Breast epithelium (tissue), 3 donors: Measurements from ENCODE around the gene EML5.

Experiments used
- POLR2AphosphoS5 ChIP-seq, 3 donors: sonication (generic); formaldehyde crosslinking; IDR thresholded peaks; one replicate each; pipeline ENCODE4 v1.6.1; 2017; ENCODE audit warnings: antibody characterized with exemption in 3 of 3
- TF ChIP-seq, protein P1 (sequence below), 3 donors: fragments of 450-650 bp; IDR thresholded peaks; one replicate each; pipeline ENCODE4 v1.5.1; 2016 to 2017; ENCODE audit warnings: antibody characterized with exemption in 3 of 3, mild to moderate bottlenecking in 3 of 3, moderate library complexity in 3 of 3

- TF ChIP-seq, protein P1, sequence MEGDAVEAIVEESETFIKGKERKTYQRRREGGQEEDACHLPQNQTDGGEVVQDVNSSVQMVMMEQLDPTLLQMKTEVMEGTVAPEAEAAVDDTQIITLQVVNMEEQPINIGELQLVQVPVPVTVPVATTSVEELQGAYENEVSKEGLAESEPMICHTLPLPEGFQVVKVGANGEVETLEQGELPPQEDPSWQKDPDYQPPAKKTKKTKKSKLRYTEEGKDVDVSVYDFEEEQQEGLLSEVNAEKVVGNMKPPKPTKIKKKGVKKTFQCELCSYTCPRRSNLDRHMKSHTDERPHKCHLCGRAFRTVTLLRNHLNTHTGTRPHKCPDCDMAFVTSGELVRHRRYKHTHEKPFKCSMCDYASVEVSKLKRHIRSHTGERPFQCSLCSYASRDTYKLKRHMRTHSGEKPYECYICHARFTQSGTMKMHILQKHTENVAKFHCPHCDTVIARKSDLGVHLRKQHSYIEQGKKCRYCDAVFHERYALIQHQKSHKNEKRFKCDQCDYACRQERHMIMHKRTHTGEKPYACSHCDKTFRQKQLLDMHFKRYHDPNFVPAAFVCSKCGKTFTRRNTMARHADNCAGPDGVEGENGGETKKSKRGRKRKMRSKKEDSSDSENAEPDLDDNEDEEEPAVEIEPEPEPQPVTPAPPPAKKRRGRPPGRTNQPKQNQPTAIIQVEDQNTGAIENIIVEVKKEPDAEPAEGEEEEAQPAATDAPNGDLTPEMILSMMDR (IDR thresholded peaks at IDR 0.05) = no peak
- TF ChIP-seq POLR2AphosphoS5 (IDR thresholded peaks at IDR 0.05) = no peak
These were observed 44.7 kb upstream of the EML5 start for GRCh38 chr14:88837495-88837894.
